Measurements from ENCODE around the gene ARHGEF10L. TPM values are rescaled to one million over a fixed set of nuclear protein-coding genes. Genes with fewer than 3 reads are reported as not detected.
"Not testable (repeated sequence)": the region's sequence is repeated elsewhere in the genome, so short reads cannot be mapped to it uniquely, and the experiment has no call there.

Gene ARHGEF10L
- total RNA-seq, 1 donor from 2014 or later: 20.3 TPM

DNA sequence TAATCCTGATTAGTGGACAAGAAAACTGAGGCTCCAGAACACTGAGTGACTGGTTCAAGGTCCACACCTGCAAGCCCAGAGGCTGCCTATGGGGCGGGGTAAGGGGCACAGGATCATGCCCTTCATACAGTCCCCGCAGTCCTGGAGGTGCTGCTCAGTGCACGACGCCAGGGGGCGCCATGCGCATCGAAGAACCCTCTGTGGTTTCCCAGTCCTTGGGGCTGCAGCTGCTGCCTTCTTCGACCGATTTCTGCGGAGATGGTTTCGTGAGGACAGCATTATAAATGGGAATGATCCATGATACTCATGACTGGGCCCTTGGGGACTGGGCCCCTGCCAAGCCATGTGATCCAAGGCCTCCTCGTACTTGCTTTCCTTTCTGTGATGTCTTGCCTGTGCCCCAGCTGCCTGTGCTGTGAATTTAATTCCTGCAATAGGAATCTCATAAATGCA lies 37.1 kb upstream of the ARHGEF10L start:
- H3K27me3 ChIP-seq: no peaks in the 10 kb centered on the region
- no peaks in the 10 kb centered on the region for H3F3A ChIP-seq (ENCODE audit: low read depth)
- no peak overlapping the region for H3K4me3 Mint-ChIP-seq
- no peaks in the 10 kb centered on the region for H3K79me2 ChIP-seq (ENCODE audit: low read depth)
- peak; percentile 92 for DNase-seq (ENCODE audit: low spot score)
- H3K4me3 ChIP-seq: no peak overlapping the region
- H3K36me3 Mint-ChIP-seq: no peaks in the 10 kb centered on the region
- H3K36me3 ChIP-seq: no peaks in the 10 kb centered on the region
- no peak overlapping the region for H3K4me2 ChIP-seq
- no peak overlapping the region for H3K27ac Mint-ChIP-seq
- H3K4me1 ChIP-seq: no peaks in the 10 kb centered on the region
- H3K9me3 Mint-ChIP-seq: peaks cover 4% of the 10 kb centered on the region
- H3K27ac ChIP-seq: no peak overlapping the region
- no peaks in the 10 kb centered on the region for H3K9me3 ChIP-seq (ENCODE audit: low read depth)
- TF ChIP-seq, protein P1, sequence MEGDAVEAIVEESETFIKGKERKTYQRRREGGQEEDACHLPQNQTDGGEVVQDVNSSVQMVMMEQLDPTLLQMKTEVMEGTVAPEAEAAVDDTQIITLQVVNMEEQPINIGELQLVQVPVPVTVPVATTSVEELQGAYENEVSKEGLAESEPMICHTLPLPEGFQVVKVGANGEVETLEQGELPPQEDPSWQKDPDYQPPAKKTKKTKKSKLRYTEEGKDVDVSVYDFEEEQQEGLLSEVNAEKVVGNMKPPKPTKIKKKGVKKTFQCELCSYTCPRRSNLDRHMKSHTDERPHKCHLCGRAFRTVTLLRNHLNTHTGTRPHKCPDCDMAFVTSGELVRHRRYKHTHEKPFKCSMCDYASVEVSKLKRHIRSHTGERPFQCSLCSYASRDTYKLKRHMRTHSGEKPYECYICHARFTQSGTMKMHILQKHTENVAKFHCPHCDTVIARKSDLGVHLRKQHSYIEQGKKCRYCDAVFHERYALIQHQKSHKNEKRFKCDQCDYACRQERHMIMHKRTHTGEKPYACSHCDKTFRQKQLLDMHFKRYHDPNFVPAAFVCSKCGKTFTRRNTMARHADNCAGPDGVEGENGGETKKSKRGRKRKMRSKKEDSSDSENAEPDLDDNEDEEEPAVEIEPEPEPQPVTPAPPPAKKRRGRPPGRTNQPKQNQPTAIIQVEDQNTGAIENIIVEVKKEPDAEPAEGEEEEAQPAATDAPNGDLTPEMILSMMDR (IDR thresholded peaks at IDR 0.05): peak; percentile 96
- no peak for TF ChIP-seq EZH2phosphoT487 (IDR thresholded peaks at IDR 0.05)
- H3K4me1 Mint-ChIP-seq: peaks cover 4% of the 10 kb centered on the region
- no peaks in the 10 kb centered on the region for H4K20me1 ChIP-seq (ENCODE audit: low read depth)
- H3K9ac ChIP-seq: no peak overlapping the region
- H2AFZ ChIP-seq (replicated peaks): no peak overlapping the region
- peaks cover 2% of the 10 kb centered on the region for H3K27me3 Mint-ChIP-seq (ENCODE audit: insufficient read depth, low read depth)

DNA sequence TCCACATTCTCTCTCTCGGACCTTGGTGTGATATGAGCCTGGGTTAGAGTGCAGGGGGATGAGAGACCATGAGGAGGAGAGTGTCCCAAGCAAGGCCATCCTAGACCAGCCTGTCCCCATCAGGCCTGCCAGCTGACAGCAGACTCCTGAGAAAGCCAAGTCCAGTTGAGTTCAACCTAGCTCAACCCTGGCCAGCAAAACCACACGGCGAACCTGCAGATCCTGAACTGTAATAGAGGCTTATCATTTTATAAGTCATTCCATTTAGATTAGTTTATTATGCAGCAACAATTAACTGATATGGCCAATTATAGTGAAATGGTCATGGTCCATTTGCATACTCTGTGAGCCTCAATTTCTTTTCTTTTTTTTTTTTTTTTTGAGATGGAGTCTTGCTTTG lies 36.4 kb upstream of the ARHGEF10L start:
- H3K4me1 Mint-ChIP-seq: peaks cover 4% of the 10 kb centered on the region
- no peak for DNase-seq (ENCODE audit: low spot score)
- H3K27ac ChIP-seq: no peak overlapping the region
- no peak overlapping the region for H3K9ac ChIP-seq
- no peak overlapping the region for H3K27ac Mint-ChIP-seq
- H3K4me2 ChIP-seq: no peak overlapping the region
- no peaks in the 10 kb centered on the region for H3K4me1 ChIP-seq
- TF ChIP-seq, protein P1 (IDR thresholded peaks at IDR 0.05): no peak
- TF ChIP-seq EZH2phosphoT487 (IDR thresholded peaks at IDR 0.05): no peak
- no peak for TF ChIP-seq EZH2 (IDR thresholded peaks at IDR 0.05)
- no peaks in the 10 kb centered on the region for H3K27me3 ChIP-seq
- H3F3A ChIP-seq (ENCODE audit: low read depth): no peaks in the 10 kb centered on the region
- H3K79me2 ChIP-seq (ENCODE audit: low read depth): no peaks in the 10 kb centered on the region
- H3K27me3 Mint-ChIP-seq (ENCODE audit: insufficient read depth, low read depth): peaks cover 4% of the 10 kb centered on the region
- no peak overlapping the region for H2AFZ ChIP-seq (replicated peaks)
- H3K36me3 Mint-ChIP-seq: no peaks in the 10 kb centered on the region
- H3K4me3 ChIP-seq: no peak overlapping the region
- no peak overlapping the region for H3K4me3 Mint-ChIP-seq
- H3K9me3 Mint-ChIP-seq: peaks cover under 1% of the 10 kb centered on the region
- no peaks in the 10 kb centered on the region for H4K20me1 ChIP-seq (ENCODE audit: low read depth)
- H3K36me3 ChIP-seq: no peaks in the 10 kb centered on the region
- H3K9me3 ChIP-seq (ENCODE audit: low read depth): no peaks in the 10 kb centered on the region

DNA sequence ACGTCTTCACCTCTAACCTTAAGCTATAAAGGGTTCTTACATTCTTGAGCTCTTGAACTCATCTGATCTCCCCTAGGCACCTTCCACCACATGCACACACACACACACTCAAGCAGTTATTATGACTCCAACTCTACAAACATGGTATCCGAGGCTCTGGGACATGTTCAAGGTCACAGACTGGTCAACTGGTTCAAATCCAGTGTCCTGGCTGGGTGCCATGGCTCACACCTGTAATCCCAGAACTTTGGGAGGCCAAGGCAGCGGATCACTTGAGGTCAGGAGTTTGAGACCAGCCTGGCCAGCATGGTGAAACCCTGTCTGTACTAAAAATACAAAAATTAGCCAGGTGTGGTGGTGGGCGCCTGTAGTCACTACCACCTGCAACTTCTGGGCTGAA lies 32.3 kb upstream of the ARHGEF10L start:
- not testable (repeated sequence) for H3K27ac ChIP-seq; H3K36me3 ChIP-seq; H3K27me3 Mint-ChIP-seq (ENCODE audit: insufficient read depth, low read depth); H3K4me3 Mint-ChIP-seq; H3K36me3 Mint-ChIP-seq; DNase-seq (ENCODE audit: low spot score); H3K4me3 ChIP-seq; H3K4me2 ChIP-seq; H4K20me1 ChIP-seq (ENCODE audit: low read depth); H3K27ac Mint-ChIP-seq; H3K9me3 Mint-ChIP-seq; H3K79me2 ChIP-seq (ENCODE audit: low read depth); H3K4me1 Mint-ChIP-seq; H2AFZ ChIP-seq (replicated peaks); H3K9ac ChIP-seq; H3F3A ChIP-seq (ENCODE audit: low read depth); H3K9me3 ChIP-seq (ENCODE audit: low read depth); H3K4me1 ChIP-seq; H3K27me3 ChIP-seq

DNA sequence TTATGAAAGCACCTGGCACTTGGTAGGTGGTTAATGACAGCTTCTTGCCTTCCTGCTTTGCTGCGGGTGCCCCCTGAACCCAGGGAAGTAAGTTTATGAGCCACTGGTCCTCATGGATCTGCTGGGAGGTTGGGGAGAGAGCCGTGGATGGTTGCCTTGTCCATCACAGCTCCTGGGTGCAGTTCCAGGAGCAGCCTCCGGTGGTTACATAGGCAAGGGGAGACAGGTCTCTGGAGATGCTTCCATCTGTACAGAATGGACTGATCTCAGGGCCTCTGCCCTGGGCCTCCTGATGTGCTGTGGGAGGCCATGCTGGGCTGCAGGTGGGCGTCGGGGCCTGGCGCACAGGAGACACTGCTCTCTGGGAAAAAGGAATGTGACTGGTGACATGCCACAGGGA lies 31.6 kb upstream of the ARHGEF10L start:
- Histone ChIP-seq H3K4me3 (no peak overlapping the region), H3F3A (ENCODE audit: low read depth) (no peaks in the 10 kb centered on the region), H3K4me2 (no peak overlapping the region), H3K27ac (no peak overlapping the region), H3K9ac (no peak overlapping the region), H3K36me3 (no peaks in the 10 kb centered on the region), H2AFZ (replicated peaks) (no peak overlapping the region), H3K27me3 (no peaks in the 10 kb centered on the region), H4K20me1 (ENCODE audit: low read depth) (no peaks in the 10 kb centered on the region), H3K9me3 (ENCODE audit: low read depth) (no peaks in the 10 kb centered on the region), H3K4me1 (no peaks in the 10 kb centered on the region), H3K79me2 (ENCODE audit: low read depth) (no peaks in the 10 kb centered on the region)
- Mint-ChIP-seq H3K4me1 (no peaks in the 10 kb centered on the region), H3K9me3 (no peaks in the 10 kb centered on the region), H3K27me3 (ENCODE audit: insufficient read depth, low read depth) (peaks cover 4% of the 10 kb centered on the region), H3K36me3 (no peaks in the 10 kb centered on the region), H3K4me3 (no peak overlapping the region), H3K27ac (no peak overlapping the region)
- TF ChIP-seq, protein P1 (IDR thresholded peaks at IDR 0.05): peak; percentile 35
- TF ChIP-seq EZH2phosphoT487 (IDR thresholded peaks at IDR 0.05): no peak
- peak; percentile 36 for DNase-seq (ENCODE audit: low spot score)

All from neural progenitor cell (in vitro differentiated cells).